Peyer's patch (tissue), 4 donors: Measurements from ENCODE around the gene TBL1X. TPM values are rescaled to one million over a fixed set of nuclear protein-coding genes. Genes with fewer than 3 reads are reported as not detected.

Experiments
- DNase-seq, 3 donors: peaks; one replicate each; pipeline ENCODE4 v3.0.0-alpha.2; 2017 to 2019
- H3K27ac ChIP-seq, 4 donors: fragments of 200-600 bp; sonication (generic); one replicate each; pipeline ENCODE4 v1.5.1; 2016 to 2019
- H3K27me3 ChIP-seq, 2 donors: fragments of 200-600 bp; sonication (generic); one replicate each; pipeline ENCODE4 v1.5.1; 2019
- H3K36me3 ChIP-seq, 3 donors: fragments of 200-600 bp; sonication (generic); one replicate each; pipeline ENCODE4 v1.5.1; 2016 to 2019
- H3K4me1 ChIP-seq, 4 donors: fragments of 200-600 bp; sonication (generic); one replicate each; pipeline ENCODE4 v1.5.1; 2016 to 2019
- H3K4me3 ChIP-seq, 4 donors: fragments of 200-600 bp; sonication (generic); 1 replicate in 3 of 4; 2 replicates in 1 of 4; pipeline ENCODE4 v1.5.1; 2016 to 2019; ENCODE audit warnings: mild to moderate bottlenecking in 1 of 4
- H3K9me3 ChIP-seq, 4 donors: fragments of 200-600 bp; sonication (generic); one replicate each; pipeline ENCODE4 v1.5.1; 2016 to 2019; ENCODE audit warnings: mild to moderate bottlenecking in 1 of 4
- POLR2A ChIP-seq, 2 donors: fragments of 450-650 bp; IDR thresholded peaks; one replicate each; pipeline ENCODE4 v1.5.1; 2017; ENCODE audit warnings: antibody characterized with exemption in 2 of 2, mild to moderate bottlenecking in 2 of 2, moderate library complexity in 2 of 2
- total RNA-seq, 4 donors: library from RNA; depleted of rRNA; stranded (reverse); fragments of >200 nt; gene quantifications; one replicate each; pipeline ENCODE4 v1.1.0, GENCODE V29; 2016
- TF ChIP-seq, protein P1 (sequence below), 6 experiments: fragments of 450-650 bp in 4 of 6; fragments of 200-600 bp in 2 of 6; sonication (generic) in 1 of 6; IDR thresholded peaks; one replicate each; pipeline ENCODE4 v1.5.1; 2017 to 2019; ENCODE audit warnings: antibody characterized with exemption in 6 of 6, mild to moderate bottlenecking in 3 of 6, moderate library complexity in 1 of 6

TBL1X gene
- total RNA-seq, 4 donors from 2014 or later: 3.9 to 29.7 (median 5.0) TPM

DNA sequence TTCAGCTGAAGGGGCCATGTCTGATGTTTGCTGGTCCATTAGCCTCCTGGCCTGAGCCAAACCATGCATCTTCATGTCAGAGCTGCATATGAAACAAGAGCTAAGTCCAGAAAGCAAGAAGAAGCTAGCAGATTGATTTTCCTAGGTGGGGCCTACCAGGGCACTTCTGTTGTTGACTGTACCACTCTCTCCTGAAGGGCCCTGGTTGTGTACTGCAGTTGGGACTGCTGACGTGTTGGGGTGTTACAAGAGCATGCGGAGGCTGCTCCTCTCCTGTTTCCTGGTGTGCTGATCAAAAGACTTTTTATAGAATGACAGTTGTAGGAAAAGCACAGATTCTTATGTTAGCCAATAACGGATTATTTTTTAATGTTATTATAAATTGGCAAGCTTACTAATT, 145.1 kb downstream of the TBL1X start:
- H3K4me1 ChIP-seq: no peaks in the 10 kb centered on the region
- H3K36me3 ChIP-seq: no peaks in the 10 kb centered on the region
- H3K4me3 ChIP-seq: no peak overlapping the region
- no peaks in the 10 kb centered on the region for H3K27me3 ChIP-seq
- TF ChIP-seq, protein P1, sequence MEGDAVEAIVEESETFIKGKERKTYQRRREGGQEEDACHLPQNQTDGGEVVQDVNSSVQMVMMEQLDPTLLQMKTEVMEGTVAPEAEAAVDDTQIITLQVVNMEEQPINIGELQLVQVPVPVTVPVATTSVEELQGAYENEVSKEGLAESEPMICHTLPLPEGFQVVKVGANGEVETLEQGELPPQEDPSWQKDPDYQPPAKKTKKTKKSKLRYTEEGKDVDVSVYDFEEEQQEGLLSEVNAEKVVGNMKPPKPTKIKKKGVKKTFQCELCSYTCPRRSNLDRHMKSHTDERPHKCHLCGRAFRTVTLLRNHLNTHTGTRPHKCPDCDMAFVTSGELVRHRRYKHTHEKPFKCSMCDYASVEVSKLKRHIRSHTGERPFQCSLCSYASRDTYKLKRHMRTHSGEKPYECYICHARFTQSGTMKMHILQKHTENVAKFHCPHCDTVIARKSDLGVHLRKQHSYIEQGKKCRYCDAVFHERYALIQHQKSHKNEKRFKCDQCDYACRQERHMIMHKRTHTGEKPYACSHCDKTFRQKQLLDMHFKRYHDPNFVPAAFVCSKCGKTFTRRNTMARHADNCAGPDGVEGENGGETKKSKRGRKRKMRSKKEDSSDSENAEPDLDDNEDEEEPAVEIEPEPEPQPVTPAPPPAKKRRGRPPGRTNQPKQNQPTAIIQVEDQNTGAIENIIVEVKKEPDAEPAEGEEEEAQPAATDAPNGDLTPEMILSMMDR (IDR thresholded peaks at IDR 0.05): no peak
- TF ChIP-seq POLR2A (IDR thresholded peaks at IDR 0.05): no peak
- no peak for DNase-seq
- H3K27ac ChIP-seq: no peak overlapping the region
- H3K9me3 ChIP-seq: no peaks in the 10 kb centered on the region

DNA sequence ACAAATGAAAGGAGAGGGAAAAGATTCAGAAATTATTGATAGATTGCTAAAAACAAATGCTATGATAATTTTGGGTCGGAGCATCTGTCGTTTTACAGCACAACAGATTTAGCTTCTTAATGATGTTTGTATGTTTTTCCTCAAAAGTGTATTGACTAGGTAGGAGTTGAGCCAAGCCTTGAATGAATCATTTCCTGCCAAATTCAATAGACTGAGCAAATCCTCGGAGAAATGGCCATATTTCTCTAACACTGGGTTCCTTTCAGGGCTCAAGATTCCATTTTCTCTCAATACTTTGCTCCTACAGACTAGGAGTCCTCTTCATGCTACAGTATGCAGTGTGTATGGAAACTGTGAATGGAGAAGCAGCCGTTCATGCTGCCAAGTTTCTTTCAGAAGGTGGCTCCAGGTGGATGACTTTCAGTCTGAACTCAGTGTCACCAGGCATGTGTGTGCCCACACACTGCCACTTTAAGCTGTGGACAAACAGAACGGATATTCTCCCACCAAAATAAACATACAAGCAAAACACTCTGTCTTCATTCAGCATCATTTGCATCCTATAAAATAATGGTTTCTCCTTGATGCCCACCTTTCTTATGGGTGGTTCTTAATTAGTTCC, 146.0 kb downstream of the TBL1X start:
- TF ChIP-seq POLR2A (IDR thresholded peaks at IDR 0.05): no peak
- TF ChIP-seq, protein P1 (IDR thresholded peaks at IDR 0.05): no peak
- DNase-seq: no peak
- no peaks in the 10 kb centered on the region for H3K9me3 ChIP-seq
- H3K4me1 ChIP-seq: no peaks in the 10 kb centered on the region
- no peak overlapping the region for H3K4me3 ChIP-seq
- H3K27me3 ChIP-seq: no peaks in the 10 kb centered on the region
- H3K36me3 ChIP-seq: no peaks in the 10 kb centered on the region
- H3K27ac ChIP-seq: no peak overlapping the region

DNA sequence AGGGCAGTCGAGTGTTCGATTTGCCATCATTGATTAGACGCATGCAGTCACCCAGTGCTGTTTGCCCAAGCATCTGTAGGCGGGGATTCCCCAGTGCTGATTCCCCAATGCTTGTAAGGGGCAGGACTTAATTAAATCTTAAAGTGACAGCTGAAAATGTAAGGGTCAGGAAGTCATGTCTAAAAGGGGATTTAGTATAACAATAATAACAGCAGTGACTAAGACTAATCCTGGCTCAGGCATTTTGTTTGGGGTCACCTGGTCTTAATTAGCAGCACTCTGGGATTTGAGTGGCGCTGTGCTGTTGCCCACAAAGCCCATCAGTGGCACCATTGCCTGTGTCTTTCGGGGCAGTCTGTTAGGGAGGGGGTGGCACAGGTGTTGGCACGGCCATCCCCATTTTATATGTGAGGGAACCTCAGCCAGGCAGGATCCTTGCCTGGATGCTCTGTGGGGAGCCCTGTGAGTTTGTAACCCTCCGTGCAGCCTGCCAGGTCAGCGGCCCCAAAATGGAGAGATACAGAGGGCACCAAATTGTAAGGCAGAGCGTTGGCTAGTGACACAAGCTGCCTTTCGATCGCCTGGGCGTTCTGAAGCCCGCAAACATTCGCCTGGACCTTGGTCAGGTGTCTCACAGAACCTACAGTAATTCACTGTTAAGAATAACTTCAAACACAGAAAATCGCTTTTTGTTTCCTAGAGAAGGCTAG, 146.7 kb downstream of the TBL1X start:
- DNase-seq: no peak
- Histone ChIP-seq H3K27ac (no peak overlapping the region), H3K9me3 (no peaks in the 10 kb centered on the region), H3K36me3 (no peaks in the 10 kb centered on the region), H3K4me1 (no peaks in the 10 kb centered on the region), H3K27me3 (no peaks in the 10 kb centered on the region), H3K4me3 (no peak overlapping the region)
- TF ChIP-seq POLR2A (IDR thresholded peaks at IDR 0.05): no peak
- TF ChIP-seq, protein P1 (IDR thresholded peaks at IDR 0.05): no peak

DNA sequence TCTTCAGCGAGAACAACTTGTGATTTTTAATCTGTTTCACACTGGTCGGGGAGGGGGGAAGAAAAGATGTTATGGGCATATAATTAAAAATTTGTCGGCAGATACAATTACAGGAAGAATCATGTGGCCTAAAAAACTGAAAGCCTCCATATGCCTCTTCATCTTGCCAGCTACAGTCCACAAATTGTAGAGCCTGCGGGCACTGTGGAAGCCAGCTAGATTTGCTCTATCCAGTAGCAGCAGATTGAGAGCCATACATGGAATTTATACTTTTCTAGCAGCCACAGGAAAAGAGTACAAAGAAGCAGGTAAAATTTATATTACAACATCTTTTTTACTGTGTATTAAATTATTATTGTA, 147.3 kb downstream of the TBL1X start:
- no peaks in the 10 kb centered on the region for H3K4me1 ChIP-seq
- TF ChIP-seq, protein P1 (IDR thresholded peaks at IDR 0.05): no peak
- TF ChIP-seq POLR2A (IDR thresholded peaks at IDR 0.05): no peak
- no peak overlapping the region for H3K4me3 ChIP-seq
- H3K27ac ChIP-seq: no peak overlapping the region
- no peaks in the 10 kb centered on the region for H3K9me3 ChIP-seq
- no peak for DNase-seq
- H3K36me3 ChIP-seq: no peaks in the 10 kb centered on the region
- H3K27me3 ChIP-seq: no peaks in the 10 kb centered on the region

DNA sequence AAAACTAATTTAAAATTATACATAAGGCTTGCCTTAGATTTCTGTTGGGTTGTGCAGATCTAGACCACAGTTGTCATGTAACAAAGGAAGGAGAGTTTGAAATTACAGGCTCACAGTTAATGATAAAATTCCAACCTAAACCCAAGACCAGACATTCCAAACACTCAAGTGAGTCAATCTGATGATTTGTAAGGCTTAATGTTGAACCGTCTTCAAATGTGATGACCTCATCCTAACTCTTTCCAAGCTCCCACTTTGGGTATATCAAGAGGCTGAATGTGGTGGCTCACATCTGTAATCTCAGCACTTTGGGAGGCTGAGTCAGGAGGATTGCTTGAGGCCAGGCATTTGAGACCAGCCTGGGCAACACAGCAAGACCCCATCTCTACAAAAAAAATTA, 149.2 kb downstream of the TBL1X start:
- TF ChIP-seq, protein P1 (IDR thresholded peaks at IDR 0.05): no peak
- no peak for TF ChIP-seq POLR2A (IDR thresholded peaks at IDR 0.05)

More for the DNA sequence above, 149.2 kb downstream of the TBL1X start:
- no peak overlapping the region for H3K4me3 ChIP-seq
- H3K36me3 ChIP-seq: no peaks in the 10 kb centered on the region
- H3K4me1 ChIP-seq: no peaks in the 10 kb centered on the region
- H3K9me3 ChIP-seq: no peaks in the 10 kb centered on the region
- no peak overlapping the region for H3K27ac ChIP-seq
- no peak for DNase-seq
- no peaks in the 10 kb centered on the region for H3K27me3 ChIP-seq
